Esophagus squamous epithelium (tissue), 4 donors: ENCODE data around the gene FKBP4.

ENCODE experiments used
- CTCF ChIP-seq, 6 experiments: fragments of 450-650 bp in 4 of 6; fragments of 200-600 bp in 2 of 6; sonication (generic) in 2 of 6; IDR thresholded peaks; one replicate each; pipeline ENCODE4 v1.5.1; 2016 to 2019; ENCODE audit warnings: antibody characterized with exemption in 6 of 6, mild to moderate bottlenecking in 4 of 6, moderate library complexity in 4 of 6
- POLR2A ChIP-seq, 4 donors: fragments of 450-650 bp; IDR thresholded peaks; one replicate each; pipeline ENCODE4 v1.6.1; 2017; ENCODE audit warnings: antibody characterized with exemption in 4 of 4, mild to moderate bottlenecking in 4 of 4, moderate library complexity in 3 of 4

- TF ChIP-seq POLR2A (IDR thresholded peaks at IDR 0.05) (peak in 2 of 4 donors; percentile 33 to 57), CTCF (IDR thresholded peaks at IDR 0.05) (peak in 1 of 6 experiments; percentile 40)
These were observed 769 bp downstream of the FKBP4 start for GRCh38 chr12:2795291-2796186.
